GM12873 (cell line): ENCODE measurements around the gene HEATR5A.
A peak's percentile ranks its signal among the peaks of the same experiment; 100 is the strongest.

Experiments
- TF ChIP-seq, protein P1 (sequence below): IDR thresholded peaks from 2 replicates; pipeline ENCODE4 v1.5.1; 2012; ENCODE audit warnings: low read depth, mild to moderate bottlenecking, moderate library complexity, low read length, control low read depth; ENCODE audit not compliant: insufficient read depth; ENCODE audit errors: missing control alignments

HEATR5A gene

GRCh38 chr14:31449971-31450610 is 29.7 kb upstream of the HEATR5A start:
- TF ChIP-seq, protein P1, sequence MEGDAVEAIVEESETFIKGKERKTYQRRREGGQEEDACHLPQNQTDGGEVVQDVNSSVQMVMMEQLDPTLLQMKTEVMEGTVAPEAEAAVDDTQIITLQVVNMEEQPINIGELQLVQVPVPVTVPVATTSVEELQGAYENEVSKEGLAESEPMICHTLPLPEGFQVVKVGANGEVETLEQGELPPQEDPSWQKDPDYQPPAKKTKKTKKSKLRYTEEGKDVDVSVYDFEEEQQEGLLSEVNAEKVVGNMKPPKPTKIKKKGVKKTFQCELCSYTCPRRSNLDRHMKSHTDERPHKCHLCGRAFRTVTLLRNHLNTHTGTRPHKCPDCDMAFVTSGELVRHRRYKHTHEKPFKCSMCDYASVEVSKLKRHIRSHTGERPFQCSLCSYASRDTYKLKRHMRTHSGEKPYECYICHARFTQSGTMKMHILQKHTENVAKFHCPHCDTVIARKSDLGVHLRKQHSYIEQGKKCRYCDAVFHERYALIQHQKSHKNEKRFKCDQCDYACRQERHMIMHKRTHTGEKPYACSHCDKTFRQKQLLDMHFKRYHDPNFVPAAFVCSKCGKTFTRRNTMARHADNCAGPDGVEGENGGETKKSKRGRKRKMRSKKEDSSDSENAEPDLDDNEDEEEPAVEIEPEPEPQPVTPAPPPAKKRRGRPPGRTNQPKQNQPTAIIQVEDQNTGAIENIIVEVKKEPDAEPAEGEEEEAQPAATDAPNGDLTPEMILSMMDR, result peak; percentile 46

- TF ChIP-seq, protein P1, result no peak
Measured at GRCh38 chr14:31449136-31449535, 28.8 kb upstream of the HEATR5A start.

GRCh38 chr14:31445703-31446102 is 25.4 kb upstream of the HEATR5A start:
- TF ChIP-seq, protein P1, result no peak

GRCh38 chr14:31442284-31442683 is 21.9 kb upstream of the HEATR5A start:
- TF ChIP-seq, protein P1, result no peak

- TF ChIP-seq, protein P1, result no peak
Measured at GRCh38 chr14:31441273-31442111, 21.1 kb upstream of the HEATR5A start.

DNA sequence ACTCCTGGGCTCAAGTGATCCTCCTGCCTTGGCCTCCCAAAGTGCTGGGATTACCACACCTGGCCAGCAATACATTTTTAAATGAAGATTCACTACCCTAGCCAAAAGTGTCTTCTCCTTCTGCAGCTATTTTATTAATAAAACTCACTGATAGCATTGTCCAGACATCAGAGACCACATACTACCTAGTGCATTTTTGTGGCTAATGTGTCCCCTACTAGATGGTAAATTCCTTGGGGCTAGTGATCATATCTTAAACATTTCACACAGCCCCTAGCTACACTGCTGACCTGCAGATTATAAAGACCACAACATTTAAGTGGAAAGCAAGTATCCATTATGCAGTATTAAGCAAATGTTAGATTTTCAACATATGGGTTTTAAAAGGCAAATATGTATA is 19.9 kb upstream of the HEATR5A start:
- TF ChIP-seq, protein P1, result no peak

DNA sequence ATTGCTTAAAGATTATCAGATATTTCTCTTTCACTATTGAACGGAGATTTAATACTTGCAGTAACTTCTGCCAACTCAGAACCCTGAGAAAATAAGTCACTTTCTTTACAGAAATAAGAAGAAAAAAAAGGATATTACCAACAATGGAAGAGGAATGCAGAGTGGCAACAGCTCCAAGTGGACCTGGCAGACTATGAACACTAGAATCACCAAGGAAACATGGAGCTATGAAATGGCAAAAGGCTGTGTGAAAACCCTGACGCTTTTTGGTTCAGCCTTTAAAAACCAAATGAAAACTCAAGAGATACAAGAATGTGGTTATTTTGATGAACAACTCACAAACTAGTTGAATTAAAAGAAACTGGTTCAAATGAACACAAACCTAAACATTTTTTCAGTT is 19.2 kb upstream of the HEATR5A start:
- TF ChIP-seq, protein P1, result no peak
